NCI-H510A (cell line): Measurements from ENCODE around the gene RHOJ.
"Not testable (repeated sequence)": the region's sequence is repeated elsewhere in the genome, so short reads cannot be mapped to it uniquely, and the experiment has no call there.

Source experiments
- DNase-seq: peaks from one replicate; lab custom pipeline; 2025; lab: John Stamatoyannopoulos, UW

RHOJ gene

DNA sequence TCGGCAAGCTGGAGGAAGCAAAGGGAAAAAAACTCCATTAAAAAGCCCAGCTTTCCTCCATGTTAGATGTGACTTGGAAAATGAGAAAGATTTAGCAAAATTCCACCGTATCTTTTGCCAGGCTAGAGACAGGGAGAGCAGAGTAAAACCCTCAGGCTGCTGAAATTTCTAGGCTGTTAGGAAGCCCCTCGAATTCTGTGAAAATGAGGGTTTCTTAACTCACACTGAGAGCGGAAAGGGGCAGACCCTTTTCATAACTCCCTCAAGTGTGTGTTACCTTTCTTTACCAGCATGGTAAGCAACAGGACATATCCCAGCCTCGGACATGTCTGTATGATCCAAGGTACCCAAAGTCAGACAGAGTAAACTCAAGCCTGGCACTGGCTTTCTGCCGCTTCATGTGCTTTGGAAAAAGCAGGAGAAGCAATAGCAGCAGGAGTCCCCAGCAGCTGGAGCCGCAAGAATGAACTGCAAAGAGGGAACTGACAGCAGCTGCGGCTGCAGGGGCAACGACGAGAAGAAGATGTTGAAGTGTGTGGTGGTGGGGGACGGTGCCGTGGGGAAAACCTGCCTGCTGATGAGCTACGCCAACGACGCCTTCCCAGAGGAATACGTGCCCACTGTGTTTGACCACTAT is at the start of gene RHOJ:
RHOJ (plus strand) TSS at position 37 of the 637 bp plus-strand sequence; CDS start at position 464, 427 bp downstream.
- no peak for DNase-seq

DNA sequence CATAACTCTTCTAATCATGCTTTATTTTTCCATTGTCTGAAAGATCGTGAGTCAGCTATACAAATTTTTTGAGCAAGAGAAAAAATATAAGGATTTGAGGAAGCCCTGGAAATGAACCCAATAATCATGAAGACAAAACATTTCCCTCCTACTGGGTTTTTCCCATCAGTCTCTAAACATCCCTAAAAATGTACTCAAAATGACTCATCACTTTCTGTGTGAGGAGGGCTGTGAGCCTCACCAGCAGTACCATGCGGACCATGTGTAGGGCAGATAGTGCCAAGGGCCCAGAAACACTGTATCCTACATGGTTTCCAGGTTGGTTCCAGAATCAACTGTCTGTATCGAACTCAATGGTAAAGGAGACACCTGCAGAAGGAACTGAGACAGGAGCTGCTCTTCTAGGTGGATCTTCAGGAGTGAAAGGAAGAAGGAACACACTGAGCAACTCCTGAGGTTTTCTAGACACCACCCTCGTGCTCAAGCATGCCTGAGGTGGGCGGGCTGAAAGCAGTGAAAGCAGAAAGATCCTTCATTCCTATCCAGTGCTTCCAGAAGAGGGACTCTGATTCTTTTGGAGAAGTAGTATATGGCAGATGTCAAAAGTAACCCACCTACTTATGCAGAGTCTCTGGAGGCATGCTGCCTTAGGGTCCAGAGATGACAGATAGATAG is 48.6 kb upstream of the RHOJ start:
- DNase-seq = no peak

DNA sequence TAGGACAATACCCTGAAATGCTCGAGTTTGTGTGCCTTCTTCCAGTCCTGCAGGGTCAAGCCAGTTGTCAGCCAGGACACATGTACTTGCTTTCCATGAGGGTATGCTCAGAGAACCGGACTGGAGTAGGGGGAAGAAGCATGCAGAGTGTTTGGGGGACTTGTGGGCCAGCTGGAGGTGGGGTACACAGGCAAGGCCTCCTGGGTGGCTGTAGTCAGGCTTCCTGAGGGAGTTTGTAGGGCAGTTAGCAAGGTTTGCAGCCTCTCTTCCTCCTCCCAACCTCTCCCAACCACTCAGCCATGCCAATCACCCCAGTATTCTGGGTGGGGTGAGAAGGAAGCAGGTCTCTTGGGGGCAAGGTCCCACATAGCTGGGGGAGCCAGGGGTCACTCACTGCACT is 47.0 kb upstream of the RHOJ start:
- DNase-seq = no peak

GRCh38 chr14:63163306-63163705 is 40.9 kb upstream of the RHOJ start:
- no peak for DNase-seq

- DNase-seq = no peak
Measured at GRCh38 chr14:63164108-63164683, 40.0 kb upstream of the RHOJ start.

- not testable (repeated sequence) for DNase-seq
Measured at GRCh38 chr14:63165267-63165666, 39.0 kb upstream of the RHOJ start.

DNA sequence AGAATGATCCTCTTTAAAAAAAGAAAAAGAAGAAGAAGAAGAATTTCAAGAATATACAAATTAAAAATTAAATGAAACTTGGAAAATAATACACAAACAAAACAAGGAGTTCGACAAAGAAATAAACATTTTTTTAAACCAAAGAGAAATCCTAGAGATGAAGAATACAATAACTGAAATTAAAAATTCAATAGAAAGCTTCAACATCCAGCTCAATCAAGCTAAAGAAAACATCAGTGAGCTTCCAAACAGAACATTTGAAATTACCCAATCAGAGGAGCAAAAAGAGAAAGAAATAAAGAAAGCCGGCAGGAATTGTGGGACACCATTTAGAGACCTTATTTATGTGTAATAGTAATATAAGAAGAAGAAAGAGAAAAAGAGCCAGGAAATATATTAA is 37.2 kb upstream of the RHOJ start:
- no peak for DNase-seq

- peak; percentile 14 for DNase-seq
Measured at GRCh38 chr14:63174760-63175191, 29.5 kb upstream of the RHOJ start.

GRCh38 chr14:63175531-63175930 is 28.7 kb upstream of the RHOJ start:
- no peak for DNase-seq

DNA sequence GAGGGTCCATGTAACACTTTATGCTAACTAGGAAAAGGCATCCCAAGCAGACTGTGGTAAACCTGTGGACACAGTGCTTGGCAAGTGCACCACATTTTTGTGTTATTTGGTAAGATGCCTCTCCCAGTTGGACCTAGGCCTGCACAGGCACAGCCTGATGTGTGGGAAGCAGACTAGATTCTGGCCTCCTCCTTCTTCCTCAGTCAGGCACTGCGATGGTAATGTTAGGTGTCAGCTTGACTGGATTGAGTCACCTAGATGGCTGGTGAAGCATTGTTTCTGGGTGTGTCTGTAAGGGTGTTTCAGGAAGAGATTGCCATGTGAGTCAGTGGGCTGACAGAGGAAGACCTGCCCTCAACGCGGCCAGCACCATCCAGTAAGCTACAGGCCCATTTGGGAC is 25.3 kb upstream of the RHOJ start:
- DNase-seq = no peak

GRCh38 chr14:63179383-63179782 is 24.9 kb upstream of the RHOJ start:
- no peak for DNase-seq

DNA sequence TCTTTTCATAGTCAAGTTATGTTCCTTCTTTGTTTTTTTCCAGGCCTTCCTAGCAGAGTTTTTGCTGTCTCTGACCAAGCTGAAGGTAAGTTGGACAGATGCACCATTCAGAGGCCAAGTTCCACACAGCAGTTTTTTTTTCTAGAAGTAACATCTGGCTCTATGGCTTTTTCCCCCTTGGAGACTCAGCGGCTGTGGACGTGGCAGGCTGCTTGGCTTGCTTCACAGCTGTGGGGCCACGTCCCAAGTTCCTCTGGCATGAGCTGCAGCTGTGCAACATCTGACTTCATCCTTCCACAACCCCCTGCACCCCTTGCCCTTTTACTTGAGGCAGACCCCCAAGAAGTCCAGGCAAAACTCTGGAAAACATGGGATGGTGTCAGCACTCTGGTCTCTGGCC is 24.2 kb upstream of the RHOJ start:
- no peak for DNase-seq

GRCh38 chr14:63182968-63183367 is 21.3 kb upstream of the RHOJ start:
- no peak for DNase-seq

DNA sequence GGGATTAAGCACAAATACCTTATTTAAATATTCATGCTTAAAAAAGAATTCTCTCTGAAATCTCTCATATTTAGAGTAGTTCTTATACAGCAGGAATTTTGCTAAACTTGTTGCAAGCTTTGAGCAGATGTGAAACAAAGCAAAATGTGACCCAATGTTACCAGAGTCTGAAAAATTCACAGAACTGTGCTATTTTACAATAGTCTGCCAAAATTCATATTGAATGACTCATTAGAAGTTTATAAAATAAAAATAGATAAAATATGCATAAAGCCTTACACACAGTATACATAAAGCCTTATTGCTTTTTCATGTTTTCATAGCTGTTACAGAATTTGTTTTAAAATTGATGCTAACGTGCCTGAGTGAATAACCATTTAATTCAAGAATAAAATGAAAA is 17.8 kb upstream of the RHOJ start:
- no peak for DNase-seq

- DNase-seq = no peak
Measured at GRCh38 chr14:63191211-63191610, 13.0 kb upstream of the RHOJ start.

GRCh38 chr14:63192085-63192484 is 12.2 kb upstream of the RHOJ start:
- DNase-seq = no peak

- no peak for DNase-seq
Measured at GRCh38 chr14:63193236-63193635, 11.0 kb upstream of the RHOJ start.

DNA sequence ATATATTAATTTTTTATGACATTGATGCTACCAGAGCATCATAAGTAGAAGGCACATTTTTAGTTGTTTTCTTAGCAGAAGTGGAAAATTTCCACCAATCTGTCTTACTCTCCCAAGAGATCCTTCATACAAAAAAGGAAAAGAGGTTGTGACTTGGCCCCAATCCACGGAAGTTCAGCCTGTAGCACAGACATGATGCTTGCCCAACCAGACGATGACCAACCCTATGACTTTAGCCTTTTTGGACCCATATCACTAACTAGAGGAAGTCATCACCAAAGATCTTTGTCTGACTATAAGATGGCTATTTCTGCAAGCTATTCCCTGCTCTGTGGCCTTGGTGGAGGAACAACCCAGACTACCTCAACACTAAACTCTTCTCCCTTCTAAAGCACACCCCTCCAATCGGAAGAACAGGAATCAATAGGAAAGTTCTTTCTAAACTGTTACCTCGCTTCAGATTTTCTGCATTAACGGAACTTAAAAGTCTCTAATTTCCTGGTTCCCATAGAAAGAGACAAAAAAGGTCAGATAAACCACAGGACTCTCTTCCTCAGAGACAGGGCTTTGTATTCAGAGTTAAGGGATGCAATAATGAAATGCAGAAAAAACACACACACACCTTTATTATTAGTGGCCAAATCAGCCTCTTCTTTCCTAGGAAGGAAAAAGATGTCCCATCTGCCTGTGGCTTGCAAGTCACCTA is 4.1 kb upstream of the RHOJ start:
- no peak for DNase-seq

- no peak for DNase-seq
Measured at GRCh38 chr14:63200767-63201166, 3.5 kb upstream of the RHOJ start.

- no peak for DNase-seq
Measured at GRCh38 chr14:63203015-63203414, 1.2 kb upstream of the RHOJ start.

- peak; percentile 5 for DNase-seq
Measured at GRCh38 chr14:63203618-63204406, 431 bp upstream of the RHOJ start.

GRCh38 chr14:63205044-63205575 is 867 bp downstream of the RHOJ start:
- DNase-seq = no peak
